GM18517 (cell line): ENCODE results near the gene MUC12.
"Not testable (repeated sequence)": the region's sequence is repeated elsewhere in the genome, so short reads cannot be mapped to it uniquely, and the experiment has no call there.

Experiments used
- ATAC-seq: cut with Tn5 transposase; IDR thresholded peaks from one replicate; pipeline ENCODE4 v1.9.1; 2021; ENCODE audit warnings: mild to moderate bottlenecking, moderate library complexity; ENCODE audit not compliant: unreplicated experiment

The MUC12 gene

GRCh38 chr7:100984241-100984918 lies 15.0 kb downstream of the MUC12 start:
- ATAC-seq, result not testable (repeated sequence)

GRCh38 chr7:100985033-100985797 lies 15.8 kb downstream of the MUC12 start:
- ATAC-seq, result not testable (repeated sequence)

GRCh38 chr7:100991631-100992030 lies 22.3 kb downstream of the MUC12 start:
- no peak for ATAC-seq

GRCh38 chr7:100992280-100992679 lies 22.9 kb downstream of the MUC12 start:
- not testable (repeated sequence) for ATAC-seq

- ATAC-seq, result not testable (repeated sequence)
Measured at GRCh38 chr7:100994671-100995070, 25.3 kb downstream of the MUC12 start.

GRCh38 chr7:100998530-100998929 lies 29.2 kb downstream of the MUC12 start:
- ATAC-seq, result not testable (repeated sequence)

GRCh38 chr7:100999334-100999733 lies 30.0 kb downstream of the MUC12 start:
- not testable (repeated sequence) for ATAC-seq

GRCh38 chr7:101000025-101000424 lies 30.7 kb downstream of the MUC12 start:
- not testable (repeated sequence) for ATAC-seq

- ATAC-seq, result not testable (repeated sequence)
Measured at GRCh38 chr7:101002333-101002732, 33.0 kb downstream of the MUC12 start.

- ATAC-seq, result not testable (repeated sequence)
Measured at GRCh38 chr7:101007361-101007760, 38.0 kb downstream of the MUC12 start.

- no peak for ATAC-seq
Measured at GRCh38 chr7:101009629-101010028, 40.3 kb downstream of the MUC12 start.

GRCh38 chr7:101012931-101013330 lies 43.6 kb downstream of the MUC12 start:
- ATAC-seq, result no peak

- no peak for ATAC-seq
Measured at GRCh38 chr7:101015626-101016025, 46.3 kb downstream of the MUC12 start.

GRCh38 chr7:101017064-101017777 lies 47.9 kb downstream of the MUC12 start:
- ATAC-seq, result peak; percentile 63

- ATAC-seq, result no peak
Measured at GRCh38 chr7:101018271-101019167, 49.2 kb downstream of the MUC12 start.

GRCh38 chr7:101020444-101020843 lies 51.1 kb downstream of the MUC12 start:
- no peak for ATAC-seq

- ATAC-seq, result no peak
Measured at GRCh38 chr7:101021703-101022102, 52.3 kb downstream of the MUC12 start.

- no peak for ATAC-seq
Measured at GRCh38 chr7:101023839-101024238, 54.5 kb downstream of the MUC12 start.

GRCh38 chr7:101031082-101031481 lies 61.7 kb downstream of the MUC12 start:
- ATAC-seq, result no peak

GRCh38 chr7:101035941-101036340 lies 66.6 kb downstream of the MUC12 start:
- ATAC-seq, result no peak

GRCh38 chr7:101041283-101041682 lies 71.9 kb downstream of the MUC12 start:
- not testable (repeated sequence) for ATAC-seq
